Osteoblast (primary cell): ENCODE data around the gene ACOT2. TPM values are rescaled to one million over a fixed set of nuclear protein-coding genes. Genes with fewer than 3 reads are reported as not detected.
"Not testable (repeated sequence)": the region's sequence is repeated elsewhere in the genome, so short reads cannot be mapped to it uniquely, and the experiment has no call there.

Source experiments
- DNase-seq: peaks from one replicate; pipeline ENCODE4 v3.0.0; 2011; ENCODE audit warnings: low spot score, mixed read lengths; ENCODE audit not compliant: insufficient read length; ENCODE audit errors: missing footprints
- H2AFZ ChIP-seq: 2 replicates; pipeline ENCODE4 v1.6.0; 2011; ENCODE audit warnings: mild to moderate bottlenecking, low read length
- H3K27ac ChIP-seq: 2 replicates; pipeline ENCODE4 v1.5.1; 2011; ENCODE audit warnings: mild to moderate bottlenecking, low read depth, low read length, moderate library complexity
- H3K27me3 ChIP-seq: 2 replicates; pipeline ENCODE4 v1.6.0; 2012; ENCODE audit warnings: mild to moderate bottlenecking, control low read depth, inconsistent platforms, low read length, moderate library complexity; ENCODE audit not compliant: insufficient read depth
- H3K36me3 ChIP-seq: 2 replicates; pipeline ENCODE4 v1.5.1; 2011; ENCODE audit warnings: mild to moderate bottlenecking, low read length, control low read depth, moderate library complexity; ENCODE audit not compliant: insufficient read depth
- H3K4me1 ChIP-seq: 2 replicates; pipeline ENCODE4 v1.5.1; 2011; ENCODE audit warnings: mild to moderate bottlenecking, low read length, control low read depth, moderate library complexity; ENCODE audit not compliant: insufficient read depth
- H3K4me2 ChIP-seq: 2 replicates; pipeline ENCODE4 v1.6.0; 2011; ENCODE audit warnings: mild to moderate bottlenecking, low read length; ENCODE audit not compliant: insufficient read depth
- H3K4me3 ChIP-seq: fragments of 200-600 bp; sonication (generic); 3 replicates; pipeline ENCODE4 v1.5.1; 2012; ENCODE audit warnings: mild to moderate bottlenecking, low read length, inconsistent platforms; ENCODE audit not compliant: insufficient read depth
- H3K79me2 ChIP-seq: 2 replicates; pipeline ENCODE4 v1.6.0; 2012; ENCODE audit warnings: mild to moderate bottlenecking, low read length, control low read depth, inconsistent platforms; ENCODE audit not compliant: insufficient read depth
- H3K9me3 ChIP-seq: 2 replicates; pipeline ENCODE4 v1.5.1; 2011; ENCODE audit warnings: low read depth, low read length, control low read depth
- H4K20me1 ChIP-seq: 2 replicates; pipeline ENCODE4 v1.6.0; 2012; ENCODE audit warnings: mild to moderate bottlenecking, low read length, control low read depth; ENCODE audit not compliant: insufficient read depth
- total RNA-seq: library from RNA; depleted of rRNA; stranded (reverse); fragments of >200 nt; gene quantifications from 2 replicates; pipeline ENCODE4 v1.2.3, GENCODE V29; 2012
- TF ChIP-seq, protein P1 (sequence below): IDR thresholded peaks from 2 replicates; pipeline ENCODE4 v1.5.1; 2011; ENCODE audit warnings: mild to moderate bottlenecking, low read depth, low read length, moderate library complexity; ENCODE audit errors: extremely low read depth

The ACOT2 gene
- total RNA-seq, 1 donor, result 58.3 TPM

- H3K27ac ChIP-seq, H3K27me3 ChIP-seq, H3K9me3 ChIP-seq, H3K4me1 ChIP-seq, H4K20me1 ChIP-seq, H3K4me3 ChIP-seq, H2AFZ ChIP-seq, DNase-seq, H3K79me2 ChIP-seq, H3K4me2 ChIP-seq, H3K36me3 ChIP-seq: not testable (repeated sequence)
These were observed 19.9 kb upstream of the ACOT2 start for GRCh38 chr14:73549097-73549496.

GRCh38 chr14:73549889-73550524 lies 19.0 kb upstream of the ACOT2 start:
- H3K4me2 ChIP-seq, H2AFZ ChIP-seq, H4K20me1 ChIP-seq, DNase-seq, H3K27me3 ChIP-seq, H3K4me1 ChIP-seq, H3K36me3 ChIP-seq, H3K4me3 ChIP-seq, H3K27ac ChIP-seq, H3K79me2 ChIP-seq, H3K9me3 ChIP-seq: not testable (repeated sequence)

- H3K4me2 ChIP-seq, result no peak overlapping the region
- no peaks in the 10 kb centered on the region for H3K79me2 ChIP-seq
- H3K27me3 ChIP-seq, result no peaks in the 10 kb centered on the region
- no peaks in the 10 kb centered on the region for H3K9me3 ChIP-seq
- H3K36me3 ChIP-seq, result no peaks in the 10 kb centered on the region
- H2AFZ ChIP-seq, result no peak overlapping the region
- no peaks in the 10 kb centered on the region for H3K4me1 ChIP-seq
- no peak overlapping the region for H3K4me3 ChIP-seq
- H4K20me1 ChIP-seq, result no peaks in the 10 kb centered on the region
- TF ChIP-seq, protein P1, sequence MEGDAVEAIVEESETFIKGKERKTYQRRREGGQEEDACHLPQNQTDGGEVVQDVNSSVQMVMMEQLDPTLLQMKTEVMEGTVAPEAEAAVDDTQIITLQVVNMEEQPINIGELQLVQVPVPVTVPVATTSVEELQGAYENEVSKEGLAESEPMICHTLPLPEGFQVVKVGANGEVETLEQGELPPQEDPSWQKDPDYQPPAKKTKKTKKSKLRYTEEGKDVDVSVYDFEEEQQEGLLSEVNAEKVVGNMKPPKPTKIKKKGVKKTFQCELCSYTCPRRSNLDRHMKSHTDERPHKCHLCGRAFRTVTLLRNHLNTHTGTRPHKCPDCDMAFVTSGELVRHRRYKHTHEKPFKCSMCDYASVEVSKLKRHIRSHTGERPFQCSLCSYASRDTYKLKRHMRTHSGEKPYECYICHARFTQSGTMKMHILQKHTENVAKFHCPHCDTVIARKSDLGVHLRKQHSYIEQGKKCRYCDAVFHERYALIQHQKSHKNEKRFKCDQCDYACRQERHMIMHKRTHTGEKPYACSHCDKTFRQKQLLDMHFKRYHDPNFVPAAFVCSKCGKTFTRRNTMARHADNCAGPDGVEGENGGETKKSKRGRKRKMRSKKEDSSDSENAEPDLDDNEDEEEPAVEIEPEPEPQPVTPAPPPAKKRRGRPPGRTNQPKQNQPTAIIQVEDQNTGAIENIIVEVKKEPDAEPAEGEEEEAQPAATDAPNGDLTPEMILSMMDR, result no peak
- no peak overlapping the region for H3K27ac ChIP-seq
- DNase-seq, result no peak
These were observed 15.2 kb upstream of the ACOT2 start for GRCh38 chr14:73553845-73554244.

- not testable (repeated sequence) for DNase-seq, H2AFZ ChIP-seq, H3K4me3 ChIP-seq, H3K79me2 ChIP-seq, H3K27me3 ChIP-seq, H3K9me3 ChIP-seq, H3K27ac ChIP-seq, H3K4me1 ChIP-seq, H3K4me2 ChIP-seq, H4K20me1 ChIP-seq, H3K36me3 ChIP-seq
These were observed 11.8 kb upstream of the ACOT2 start for GRCh38 chr14:73557201-73557600.

DNA sequence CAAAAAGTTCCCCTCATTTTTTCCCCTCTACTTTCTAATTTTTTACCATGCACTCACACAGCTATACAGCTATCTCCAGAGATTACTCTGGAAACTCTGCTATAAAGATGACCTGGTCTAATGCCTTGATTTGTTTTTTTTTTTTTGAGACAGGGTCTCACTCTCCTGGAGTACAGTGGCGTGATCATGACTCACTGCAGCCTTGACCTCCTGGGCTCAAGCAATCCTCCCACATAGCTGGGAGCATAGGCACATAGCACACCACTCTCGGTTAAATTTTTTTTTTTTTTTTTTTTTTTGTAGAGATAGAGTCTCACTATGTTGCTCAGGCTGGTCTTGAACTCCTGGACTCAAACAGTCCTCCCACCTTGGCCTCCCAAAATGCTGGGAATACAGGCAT lies 10.8 kb upstream of the ACOT2 start:
- H3K79me2 ChIP-seq, H3K4me1 ChIP-seq, H2AFZ ChIP-seq, H3K27ac ChIP-seq, H3K9me3 ChIP-seq, H3K36me3 ChIP-seq, H3K4me2 ChIP-seq, H3K27me3 ChIP-seq, H3K4me3 ChIP-seq, DNase-seq, H4K20me1 ChIP-seq: not testable (repeated sequence)

DNA sequence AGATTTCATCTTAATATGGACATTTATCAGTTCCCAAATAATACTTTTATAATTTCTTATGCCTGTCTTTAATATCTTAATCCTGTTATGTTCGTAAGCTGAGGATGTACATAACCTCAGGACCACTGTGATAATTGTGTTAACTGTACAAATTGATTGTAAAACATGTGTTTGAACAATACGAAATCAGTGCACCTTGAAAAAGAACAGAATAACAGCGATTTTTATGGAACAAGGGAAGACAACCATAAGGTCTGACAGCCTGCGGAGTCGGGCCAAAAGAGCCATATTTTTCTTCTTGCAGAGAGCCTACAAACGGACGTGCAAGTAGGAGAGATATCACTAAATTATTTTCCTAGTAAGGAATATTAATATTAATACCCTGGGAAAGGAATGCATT lies 6.8 kb upstream of the ACOT2 start:
- not testable (repeated sequence) for H3K4me3 ChIP-seq, H3K4me2 ChIP-seq, H3K36me3 ChIP-seq, DNase-seq, H3K27me3 ChIP-seq, H3K27ac ChIP-seq, H3K79me2 ChIP-seq, H3K9me3 ChIP-seq, H4K20me1 ChIP-seq, H2AFZ ChIP-seq, H3K4me1 ChIP-seq

DNA sequence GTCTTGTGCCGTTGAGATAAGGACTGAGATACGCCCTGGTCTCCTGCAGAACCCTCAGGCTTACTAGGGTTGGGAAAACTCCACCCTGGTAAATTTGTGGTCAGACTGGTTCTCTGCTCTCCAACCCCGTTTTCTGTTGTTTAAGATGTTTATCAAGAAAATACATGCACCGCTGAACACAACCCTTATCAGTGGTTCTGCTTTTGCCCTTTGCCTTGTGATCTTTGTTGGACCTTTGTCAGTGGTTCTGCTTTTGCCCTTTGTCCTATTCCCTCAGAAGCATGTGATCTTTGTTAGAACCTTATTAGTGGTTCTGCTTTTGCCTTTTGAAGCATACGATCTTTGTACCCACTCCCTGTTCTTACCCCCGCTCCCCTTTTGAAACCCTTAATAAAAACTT lies 6.3 kb upstream of the ACOT2 start:
- not testable (repeated sequence) for H3K4me2 ChIP-seq, H4K20me1 ChIP-seq, H2AFZ ChIP-seq, H3K27ac ChIP-seq, H3K4me3 ChIP-seq, H3K9me3 ChIP-seq, DNase-seq, H3K79me2 ChIP-seq, H3K4me1 ChIP-seq, H3K36me3 ChIP-seq, H3K27me3 ChIP-seq

- H3K27me3 ChIP-seq, H2AFZ ChIP-seq, H3K36me3 ChIP-seq, H4K20me1 ChIP-seq, H3K4me3 ChIP-seq, DNase-seq, H3K4me2 ChIP-seq, H3K9me3 ChIP-seq, H3K27ac ChIP-seq: not testable (repeated sequence)
- Histone ChIP-seq H3K79me2 (peaks cover 19% of the 10 kb centered on the region), H3K4me1 (peaks cover 17% of the 10 kb centered on the region)
These were observed 2.6 kb upstream of the ACOT2 start for GRCh38 chr14:73566431-73566830.
